ENCODE results near the gene ACSM6. TPM values are rescaled to one million over a fixed set of nuclear protein-coding genes. Genes with fewer than 3 reads are reported as not detected.

Gene ACSM6
- total RNA-seq, 2 donors from 2014 or later = 0.52 to 9.6 TPM

DNA sequence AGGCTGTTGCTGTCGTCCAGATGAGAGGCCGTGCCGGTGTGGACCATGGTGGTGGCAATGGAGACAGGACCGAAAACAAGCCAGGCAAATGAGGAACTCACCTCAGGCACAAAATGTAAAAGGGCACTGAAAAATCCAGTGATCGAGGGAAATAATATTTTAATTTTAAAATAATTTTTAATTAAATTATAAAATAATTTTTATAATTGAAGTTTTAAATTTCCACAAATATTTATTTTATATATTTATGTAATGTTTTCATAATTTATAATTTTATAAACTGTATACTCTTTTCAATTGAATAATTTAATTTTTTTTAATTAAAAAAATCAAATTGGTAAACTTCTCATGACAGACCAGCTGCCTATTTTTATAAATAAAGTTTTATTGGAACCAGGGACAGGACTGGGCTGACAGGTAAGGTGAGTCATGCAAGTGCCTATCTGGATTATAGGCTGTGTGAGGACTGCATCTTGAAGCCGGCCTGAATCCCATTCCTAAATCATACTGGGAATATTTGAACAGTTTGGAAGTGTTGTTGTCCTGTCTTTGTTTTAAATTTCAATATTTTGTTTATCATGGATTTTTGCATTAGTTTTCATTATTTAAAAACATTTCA, 15.6 kb downstream of the ACSM6 start:
- intact Hi-C loops (cut with DNase I) = no loop called here
- WGBS, 2 donors = 91 to 93% methylated on average over 6 of the region's 6 CpGs
- no peaks in the 10 kb centered on the region for H3K27me3 ChIP-seq
- no peak for DNase-seq
- no peaks in the 10 kb centered on the region for H3K4me1 ChIP-seq
- no peak for TF ChIP-seq POLR2A (IDR thresholded peaks at IDR 0.05)
- TF ChIP-seq, protein P1, sequence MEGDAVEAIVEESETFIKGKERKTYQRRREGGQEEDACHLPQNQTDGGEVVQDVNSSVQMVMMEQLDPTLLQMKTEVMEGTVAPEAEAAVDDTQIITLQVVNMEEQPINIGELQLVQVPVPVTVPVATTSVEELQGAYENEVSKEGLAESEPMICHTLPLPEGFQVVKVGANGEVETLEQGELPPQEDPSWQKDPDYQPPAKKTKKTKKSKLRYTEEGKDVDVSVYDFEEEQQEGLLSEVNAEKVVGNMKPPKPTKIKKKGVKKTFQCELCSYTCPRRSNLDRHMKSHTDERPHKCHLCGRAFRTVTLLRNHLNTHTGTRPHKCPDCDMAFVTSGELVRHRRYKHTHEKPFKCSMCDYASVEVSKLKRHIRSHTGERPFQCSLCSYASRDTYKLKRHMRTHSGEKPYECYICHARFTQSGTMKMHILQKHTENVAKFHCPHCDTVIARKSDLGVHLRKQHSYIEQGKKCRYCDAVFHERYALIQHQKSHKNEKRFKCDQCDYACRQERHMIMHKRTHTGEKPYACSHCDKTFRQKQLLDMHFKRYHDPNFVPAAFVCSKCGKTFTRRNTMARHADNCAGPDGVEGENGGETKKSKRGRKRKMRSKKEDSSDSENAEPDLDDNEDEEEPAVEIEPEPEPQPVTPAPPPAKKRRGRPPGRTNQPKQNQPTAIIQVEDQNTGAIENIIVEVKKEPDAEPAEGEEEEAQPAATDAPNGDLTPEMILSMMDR (IDR thresholded peaks at IDR 0.05) = no peak
- no peak overlapping the region for H3K27ac ChIP-seq
- no peak for ATAC-seq
- no peak overlapping the region for H3K4me3 ChIP-seq
- H3K9me3 ChIP-seq = no peaks in the 10 kb centered on the region
- H3K36me3 ChIP-seq (replicated peaks in 1 of 2; ENCODE audit: insufficient read depth in 1 of 2, low read depth in 2 of 2) = no peaks in the 10 kb centered on the region

DNA sequence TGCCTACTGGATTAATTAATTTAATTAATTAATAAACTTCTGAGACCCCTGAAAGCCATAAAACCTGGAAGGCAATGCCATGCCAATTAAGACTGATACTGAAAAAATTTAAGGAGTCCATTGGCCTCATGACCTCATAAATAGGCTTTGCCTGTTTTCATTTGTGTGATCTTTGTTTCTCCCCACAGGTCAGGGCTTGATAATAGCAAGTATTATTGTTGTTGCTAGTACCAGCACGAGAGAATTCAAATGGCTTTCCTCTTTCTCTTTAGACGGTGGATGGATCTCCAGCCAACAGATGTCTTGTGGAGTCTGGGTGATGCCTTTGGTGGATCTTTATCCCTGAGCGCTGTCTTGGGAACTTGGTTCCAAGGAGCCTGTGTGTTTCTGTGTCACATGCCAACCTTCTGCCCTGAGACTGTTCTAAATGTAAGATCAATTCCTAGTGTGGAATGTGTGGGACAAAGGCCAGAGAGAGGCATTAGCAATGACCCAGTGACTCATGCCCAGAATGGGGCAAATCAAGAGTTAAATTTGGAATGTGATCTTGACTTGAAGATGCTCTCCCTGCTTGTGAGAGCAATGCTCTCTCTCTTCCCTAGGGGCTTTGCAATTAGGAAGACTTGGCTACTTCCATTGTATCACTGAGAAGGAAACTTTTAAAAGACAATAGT, 17.7 kb downstream of the ACSM6 start:
- Histone ChIP-seq H3K9me3 (no peaks in the 10 kb centered on the region), H3K36me3 (replicated peaks in 1 of 2; ENCODE audit: insufficient read depth in 1 of 2, low read depth in 2 of 2) (no peaks in the 10 kb centered on the region), H3K27ac (no peak overlapping the region), H3K4me1 (no peaks in the 10 kb centered on the region), H3K4me3 (no peak overlapping the region), H3K27me3 (no peaks in the 10 kb centered on the region)
- no peak for ATAC-seq
- TF ChIP-seq POLR2A (IDR thresholded peaks at IDR 0.05) = no peak
- intact Hi-C loops (cut with DNase I) = no loop called here
- no peak for DNase-seq
- 83 to 84% methylated on average over 3 of the region's 3 CpGs for WGBS, 2 donors

DNA sequence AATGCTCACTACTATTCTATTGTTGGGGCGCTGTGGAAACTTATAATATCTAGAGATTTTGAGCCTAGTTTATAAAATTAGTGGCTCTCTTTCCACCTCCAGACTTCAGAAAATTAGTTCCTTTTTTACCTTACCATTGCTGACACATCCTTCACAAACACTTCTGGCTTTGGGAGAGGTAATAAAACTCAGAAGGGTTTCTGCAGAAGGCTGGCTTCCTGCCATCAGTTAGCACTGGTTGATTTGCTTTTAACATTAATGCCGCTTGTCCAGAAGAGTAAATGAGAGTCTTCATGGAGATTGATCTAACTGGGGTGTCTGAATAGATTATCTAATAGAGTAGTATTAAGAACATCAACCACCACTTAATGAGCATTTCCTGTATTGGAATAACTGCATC, 20.3 kb downstream of the ACSM6 start:
- Histone ChIP-seq H3K9me3 (no peaks in the 10 kb centered on the region), H3K27ac (no peak overlapping the region), H3K4me1 (no peaks in the 10 kb centered on the region), H3K36me3 (replicated peaks in 1 of 2; ENCODE audit: insufficient read depth in 1 of 2, low read depth in 2 of 2) (no peaks in the 10 kb centered on the region), H3K4me3 (no peak overlapping the region), H3K27me3 (no peaks in the 10 kb centered on the region)
- TF ChIP-seq, protein P1 (IDR thresholded peaks at IDR 0.05) = no peak
- no peak for TF ChIP-seq POLR2A (IDR thresholded peaks at IDR 0.05)
- intact Hi-C loops (cut with DNase I) = no loop called here
- ATAC-seq = no peak
- no peak for DNase-seq
- WGBS, 2 donors = 76 to 81% methylated on average over 2 of the region's 2 CpGs

DNA sequence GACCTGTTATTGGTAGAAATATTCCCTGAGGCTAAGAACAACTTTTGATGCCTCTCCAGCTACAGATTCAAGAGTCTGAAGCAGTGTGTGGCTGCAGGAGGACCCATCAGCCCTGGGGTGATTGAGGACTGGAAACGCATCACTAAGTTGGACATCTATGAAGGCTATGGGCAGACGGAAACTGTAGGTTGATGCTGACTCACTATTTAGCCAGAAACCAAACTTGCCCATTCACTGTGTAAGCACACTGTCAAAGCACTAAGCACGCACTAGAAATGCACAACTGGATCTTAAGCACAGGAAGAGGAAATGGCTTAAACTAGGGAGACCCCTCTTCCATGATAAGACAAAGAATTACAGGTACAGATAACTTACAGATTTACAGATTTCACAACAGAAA, 20.8 kb downstream of the ACSM6 start:
- WGBS, 2 donors = 70 to 90% methylated on average over 3 of the region's 3 CpGs
- H3K27me3 ChIP-seq = no peaks in the 10 kb centered on the region
- no peaks in the 10 kb centered on the region for H3K9me3 ChIP-seq
- no peak for TF ChIP-seq POLR2A (IDR thresholded peaks at IDR 0.05)
- TF ChIP-seq, protein P1 (IDR thresholded peaks at IDR 0.05) = no peak
- H3K4me3 ChIP-seq = no peak overlapping the region
- intact Hi-C loops (cut with DNase I) = no loop called here
- no peak for DNase-seq
- H3K27ac ChIP-seq = no peak overlapping the region
- ATAC-seq = no peak
- no peaks in the 10 kb centered on the region for H3K4me1 ChIP-seq
- no peaks in the 10 kb centered on the region for H3K36me3 ChIP-seq (replicated peaks in 1 of 2; ENCODE audit: insufficient read depth in 1 of 2, low read depth in 2 of 2)

DNA sequence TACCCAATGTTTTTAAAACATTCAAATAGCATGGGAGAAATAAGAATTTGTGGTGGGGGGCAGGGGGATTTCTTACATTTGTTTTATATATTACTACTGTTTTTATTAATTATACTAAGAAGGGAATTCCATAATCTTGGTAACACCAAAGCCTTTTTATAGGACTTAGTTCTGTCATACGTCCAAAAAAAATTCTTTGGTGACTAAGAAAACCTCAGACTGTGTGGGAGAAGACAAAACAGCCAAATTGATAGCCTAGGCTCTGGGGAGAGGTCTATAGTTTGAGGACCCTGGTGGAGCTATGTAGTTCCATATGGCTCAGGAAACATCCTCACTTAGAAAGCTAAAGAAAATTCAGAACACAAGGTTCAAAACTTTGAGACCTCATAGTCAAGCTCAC, 23.4 kb downstream of the ACSM6 start:
- Histone ChIP-seq H3K9me3 (no peaks in the 10 kb centered on the region), H3K4me1 (no peaks in the 10 kb centered on the region), H3K4me3 (no peak overlapping the region), H3K27me3 (no peaks in the 10 kb centered on the region), H3K27ac (no peak overlapping the region), H3K36me3 (replicated peaks in 1 of 2; ENCODE audit: insufficient read depth in 1 of 2, low read depth in 2 of 2) (no peaks in the 10 kb centered on the region)
- DNase-seq = no peak
- intact Hi-C loops (cut with DNase I) = no loop called here
- TF ChIP-seq, protein P1 (IDR thresholded peaks at IDR 0.05) = no peak
- TF ChIP-seq POLR2A (IDR thresholded peaks at IDR 0.05) = no peak
- 78 to 82% methylated on average over 1 of the region's 1 CpG for WGBS, 2 donors
- no peak for ATAC-seq

Data from body of pancreas (tissue), 4 donors.